Common myeloid progenitor, CD34-positive (primary cell): ENCODE measurements around the gene HDAC4.

Experiments used
- CTCF ChIA-PET: fragments of 350-600 bp; sonication (Branson Sonifier 250); formaldehyde crosslinking; loops from one replicate; lab custom pipeline; 2021; ENCODE audit warnings: antibody characterized with exemption; lab: Charles Lee
- POLR2A ChIA-PET: fragments of 350-600 bp; sonication (Branson Sonifier 250); formaldehyde crosslinking; loops from one replicate; lab custom pipeline; 2021; ENCODE audit warnings: antibody characterized with exemption; lab: Charles Lee
- DNase-seq, 3 donors: peaks; one replicate each; pipeline versions ENCODE4 v3.0.0 to v3.0.0-alpha.2; 2013
- H3K27ac ChIP-seq, 2 experiments: 1 replicate in 1 of 2; 2 replicates in 1 of 2; pipeline ENCODE4 v1.7.0; 2013; ENCODE audit warnings: inconsistent platforms in 2 of 2, low read length in 2 of 2, mild to moderate bottlenecking in 2 of 2, low read depth in 1 of 2, moderate library complexity in 1 of 2; ENCODE audit not compliant: severe bottlenecking in 2 of 2, insufficient read depth in 1 of 2, poor library complexity in 1 of 2
- H3K27me3 ChIP-seq, 5 experiments: replicated peaks in 2 of 5; 1 replicate in 3 of 5; 2 replicates in 2 of 5; pipeline versions ENCODE4 v1.6.1 to v1.7.0; 2013; ENCODE audit warnings: low read length in 4 of 5, mild to moderate bottlenecking in 2 of 5, moderate library complexity in 2 of 5, inconsistent platforms in 1 of 5; ENCODE audit not compliant: insufficient read depth in 5 of 5, control insufficient read depth in 4 of 5
- H3K36me3 ChIP-seq, 4 experiments: 1 replicate in 2 of 4; 2 replicates in 2 of 4; pipeline versions ENCODE4 v1.6.1 to v1.7.0; 2013; ENCODE audit warnings: low read length in 3 of 4, control low read depth in 1 of 4, mild to moderate bottlenecking in 1 of 4; ENCODE audit not compliant: control insufficient read depth in 4 of 4, insufficient read depth in 4 of 4
- H3K4me1 ChIP-seq, 4 experiments: 1 replicate in 3 of 4; 2 replicates in 1 of 4; pipeline versions ENCODE4 v1.6.1 to v1.7.1; 2013; ENCODE audit warnings: low read length in 3 of 4, mild to moderate bottlenecking in 3 of 4, control low read depth in 1 of 4, inconsistent platforms in 1 of 4, moderate library complexity in 1 of 4; ENCODE audit not compliant: control insufficient read depth in 4 of 4, insufficient read depth in 4 of 4; ENCODE audit errors: control extremely low read depth in 1 of 4
- H3K4me3 ChIP-seq, 7 experiments: 1 replicate in 4 of 7; 2 replicates in 3 of 7; pipeline versions ENCODE4 v1.5.1 to v1.7.0; 2013; ENCODE audit warnings: mild to moderate bottlenecking in 7 of 7, low read length in 6 of 7, moderate library complexity in 6 of 7, inconsistent platforms in 2 of 7, low read depth in 2 of 7, control low read depth in 1 of 7; ENCODE audit not compliant: insufficient read depth in 4 of 7, control insufficient read depth in 1 of 7; ENCODE audit errors: extremely low read depth in 1 of 7
- H3K9me3 ChIP-seq, 5 experiments: 1 replicate in 4 of 5; 2 replicates in 1 of 5; pipeline versions ENCODE4 v1.6.1 to v1.7.1; 2013; ENCODE audit warnings: low read length in 4 of 5, mild to moderate bottlenecking in 2 of 5, inconsistent platforms in 1 of 5, low read depth in 1 of 5, moderate library complexity in 1 of 5; ENCODE audit not compliant: control insufficient read depth in 4 of 5, insufficient read depth in 2 of 5; ENCODE audit errors: control extremely low read depth in 1 of 5
- WGBS: methylation state at CpG from one replicate; pipeline ENCODE4 v1.1.5; 2013; ENCODE audit not compliant: insufficient coverage; 5-methylcytosine and 5-hydroxymethylcytosine counted together

Gene HDAC4

GRCh38 chr2:239291475-239292350 is 109.1 kb downstream of the HDAC4 start:
- DNase-seq = no peak
- no peak overlapping the region for H3K27ac ChIP-seq
- no peak overlapping the region for H3K4me3 ChIP-seq
- ChIA-PET CTCF (no interaction called here), POLR2A (no interaction called here)
- WGBS = 99% methylated on average over 23 of the region's 30 CpGs
- H3K27me3 ChIP-seq = peaks cover 0 to 2% (median 0%) of the 10 kb centered on the region in 5 experiments
- peaks cover 0 to 7% (median 3%) of the 10 kb centered on the region in 4 experiments for H3K4me1 ChIP-seq
- no peaks in the 10 kb centered on the region for H3K36me3 ChIP-seq
- H3K9me3 ChIP-seq = no peaks in the 10 kb centered on the region

GRCh38 chr2:239290618-239291474 is 110.0 kb downstream of the HDAC4 start:
- ChIA-PET POLR2A (no interaction called here), CTCF (no interaction called here)
- 96% methylated on average over 34 of the region's 39 CpGs for WGBS
- Histone ChIP-seq H3K4me3 (no peak overlapping the region), H3K9me3 (no peaks in the 10 kb centered on the region), H3K36me3 (no peaks in the 10 kb centered on the region), H3K27ac (no peak overlapping the region), H3K27me3 (peaks cover 0 to 2% (median 0%) of the 10 kb centered on the region in 5 experiments), H3K4me1 (peaks cover under 1 to 8% (median 4%) of the 10 kb centered on the region in 4 experiments)
- no peak for DNase-seq

GRCh38 chr2:239289545-239289944 is 111.3 kb downstream of the HDAC4 start:
- Histone ChIP-seq H3K4me3 (no peak overlapping the region), H3K36me3 (no peaks in the 10 kb centered on the region), H3K9me3 (no peaks in the 10 kb centered on the region), H3K27ac (no peak overlapping the region), H3K4me1 (peaks cover 4 to 21% (median 15%) of the 10 kb centered on the region in 4 experiments), H3K27me3 (peaks cover 0 to 2% (median 0%) of the 10 kb centered on the region in 5 experiments)
- POLR2A ChIA-PET = no interaction called here
- CTCF ChIA-PET = interaction anchor here (1.2 kb wide), 1 partner anchor 22 kb away, joined by 3 read pairs; no protein-coding TSS in a partner anchor
- WGBS = 86% methylated on average over 5 of the region's 6 CpGs
- DNase-seq = peak in 2 of 3 donors; percentile 33 to 41

GRCh38 chr2:239288951-239289511 is 111.8 kb downstream of the HDAC4 start:
- WGBS = 100% methylated on average over 2 of the region's 7 CpGs
- Histone ChIP-seq H3K9me3 (no peaks in the 10 kb centered on the region), H3K36me3 (no peaks in the 10 kb centered on the region), H3K27ac (no peak overlapping the region), H3K4me1 (peaks cover 4 to 24% (median 18%) of the 10 kb centered on the region in 4 experiments), H3K27me3 (peaks cover 0 to 2% (median 0%) of the 10 kb centered on the region in 5 experiments), H3K4me3 (no peak overlapping the region)
- ChIA-PET POLR2A (no interaction called here), CTCF (interaction anchor here (1.2 to 1.4 kb wide), 2 partner anchors 22 to 52 kb away, joined by 3 read pairs; no protein-coding TSS in a partner anchor)
- DNase-seq = no peak

- CTCF ChIA-PET = interaction anchor here (1.2 to 1.4 kb wide), 2 partner anchors 21 to 52 kb away, joined by 3 read pairs; no protein-coding TSS in a partner anchor
- peaks cover 0 to 2% (median 0%) of the 10 kb centered on the region in 5 experiments for H3K27me3 ChIP-seq
- peaks cover 4 to 24% (median 18%) of the 10 kb centered on the region in 4 experiments for H3K4me1 ChIP-seq
- WGBS = 100% methylated on average over 1 of the region's 4 CpGs
- no peak overlapping the region for H3K4me3 ChIP-seq
- no peak for DNase-seq
- no peak overlapping the region for H3K27ac ChIP-seq
- no peaks in the 10 kb centered on the region for H3K9me3 ChIP-seq
- POLR2A ChIA-PET = no interaction called here
- no peaks in the 10 kb centered on the region for H3K36me3 ChIP-seq
Measured at GRCh38 chr2:239288237-239288636, 112.6 kb downstream of the HDAC4 start.

GRCh38 chr2:239287461-239287860 is 113.4 kb downstream of the HDAC4 start:
- ChIA-PET POLR2A (no interaction called here), CTCF (interaction anchor here (1.4 kb wide), 1 partner anchor 51 kb away, joined by 3 read pairs; no protein-coding TSS in a partner anchor)
- H3K27ac ChIP-seq = no peak overlapping the region
- WGBS = 100% methylated on average over 1 of the region's 5 CpGs
- H3K4me1 ChIP-seq = peaks cover 4 to 24% (median 18%) of the 10 kb centered on the region in 4 experiments
- no peaks in the 10 kb centered on the region for H3K36me3 ChIP-seq
- no peaks in the 10 kb centered on the region for H3K9me3 ChIP-seq
- no peak for DNase-seq
- no peak overlapping the region for H3K4me3 ChIP-seq
- H3K27me3 ChIP-seq = peaks cover 0 to 2% (median 0%) of the 10 kb centered on the region in 5 experiments
